C4-2B (cell line): Measurements from ENCODE around the gene KRTAP5-7.

Experiments
- CTCF ChIP-seq: fragments of 450-650 bp; conservative IDR thresholded peaks from 2 replicates; pipeline ENCODE4 v1.5.1; 2017; ENCODE audit warnings: mild to moderate bottlenecking
- ZFX ChIP-seq: fragments of 450-650 bp; IDR thresholded peaks from 2 replicates; pipeline ENCODE4 v1.6.1; 2017

GRCh38 chr11:71532036-71532610 is 5.1 kb downstream of the KRTAP5-7 start:
- TF ChIP-seq CTCF (no peak), ZFX (no peak)
